UCSD-AML1 (cell line): Measurements from ENCODE around the gene EPB41L3.
"Not testable (repeated sequence)": the region's sequence is repeated elsewhere in the genome, so short reads cannot be mapped to it uniquely, and the experiment has no call there.

ENCODE experiments used
- DNase-seq: peaks from one replicate; lab custom pipeline; 2025; ENCODE audit not compliant: unreplicated experiment; lab: John Stamatoyannopoulos, UW

Gene EPB41L3

GRCh38 chr18:5500158-5500939 lies 43.4 kb downstream of the EPB41L3 start:
- DNase-seq = no peak

GRCh38 chr18:5498452-5498851 lies 45.3 kb downstream of the EPB41L3 start:
- DNase-seq = no peak

GRCh38 chr18:5496305-5496704 lies 47.5 kb downstream of the EPB41L3 start:
- DNase-seq = no peak

- no peak for DNase-seq
These were observed 52.9 kb downstream of the EPB41L3 start for GRCh38 chr18:5490753-5491480.

GRCh38 chr18:5488844-5489243 lies 55.0 kb downstream of the EPB41L3 start:
- DNase-seq = no peak

GRCh38 chr18:5488044-5488443 lies 55.8 kb downstream of the EPB41L3 start:
- DNase-seq = not testable (repeated sequence)

- no peak for DNase-seq
These were observed 59.3 kb downstream of the EPB41L3 start for GRCh38 chr18:5484526-5484925.

GRCh38 chr18:5481621-5482020 lies 62.2 kb downstream of the EPB41L3 start:
- no peak for DNase-seq

- no peak for DNase-seq
These were observed 65.5 kb downstream of the EPB41L3 start for GRCh38 chr18:5478261-5478660.

- DNase-seq = no peak
These were observed 66.6 kb downstream of the EPB41L3 start for GRCh38 chr18:5476961-5477800.

- DNase-seq = no peak
These were observed 68.5 kb downstream of the EPB41L3 start for GRCh38 chr18:5475267-5475666.

- no peak for DNase-seq
These were observed 74.5 kb downstream of the EPB41L3 start for GRCh38 chr18:5469340-5469739.

- DNase-seq = no peak
These were observed 75.4 kb downstream of the EPB41L3 start for GRCh38 chr18:5468394-5468793.

GRCh38 chr18:5467671-5468070 lies 76.1 kb downstream of the EPB41L3 start:
- no peak for DNase-seq

GRCh38 chr18:5466256-5466655 lies 77.5 kb downstream of the EPB41L3 start:
- DNase-seq = no peak

- DNase-seq = no peak
These were observed 79.5 kb downstream of the EPB41L3 start for GRCh38 chr18:5464251-5464650.

GRCh38 chr18:5463831-5464230 lies 80.0 kb downstream of the EPB41L3 start:
- DNase-seq = no peak

- no peak for DNase-seq
These were observed 80.4 kb downstream of the EPB41L3 start for GRCh38 chr18:5463390-5463789.

GRCh38 chr18:5462227-5462626 lies 81.6 kb downstream of the EPB41L3 start:
- no peak for DNase-seq

- DNase-seq = no peak
These were observed 82.8 kb downstream of the EPB41L3 start for GRCh38 chr18:5461041-5461440.

GRCh38 chr18:5457462-5457957 lies 86.3 kb downstream of the EPB41L3 start:
- DNase-seq = no peak
